GM19035 (cell line): ENCODE results near the gene CSRP3.
"Not testable (repeated sequence)": the region's sequence is repeated elsewhere in the genome, so short reads cannot be mapped to it uniquely, and the experiment has no call there.

Source experiments
- ATAC-seq: cut with Tn5 transposase; IDR thresholded peaks from one replicate; pipeline ENCODE4 v1.9.1; 2021; ENCODE audit not compliant: unreplicated experiment

The CSRP3 gene

DNA sequence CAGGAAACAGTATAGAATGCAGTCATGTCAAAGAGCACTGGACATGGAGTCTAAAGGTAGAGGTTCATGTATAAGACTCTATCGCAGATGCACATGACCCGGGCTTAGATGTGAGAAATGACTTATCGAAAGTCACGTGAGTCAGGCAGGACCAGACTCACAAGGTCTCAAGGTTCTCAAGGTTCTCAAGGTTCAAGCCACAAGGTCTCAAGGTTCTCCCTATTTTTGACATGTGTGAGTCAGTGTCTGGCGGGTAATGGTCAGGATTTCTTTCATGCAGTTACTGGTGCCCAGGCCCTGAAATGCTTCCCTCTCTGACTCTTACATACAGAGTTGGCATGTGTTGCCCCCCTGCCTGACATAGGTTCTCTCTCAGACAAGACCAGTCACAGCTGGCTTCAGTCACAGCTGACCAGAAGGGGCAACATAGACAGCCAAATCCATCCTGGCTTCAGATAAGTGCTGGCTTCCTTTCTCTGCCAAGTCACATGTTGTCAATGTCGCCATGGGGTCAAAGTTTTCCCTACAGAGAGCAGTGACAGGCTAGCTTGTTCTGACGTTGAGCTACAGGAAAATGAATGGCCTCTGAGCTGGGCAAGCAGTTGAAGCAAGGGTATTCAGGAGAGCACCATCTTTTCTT is 10.1 kb downstream of the CSRP3 start:
- ATAC-seq: no peak

DNA sequence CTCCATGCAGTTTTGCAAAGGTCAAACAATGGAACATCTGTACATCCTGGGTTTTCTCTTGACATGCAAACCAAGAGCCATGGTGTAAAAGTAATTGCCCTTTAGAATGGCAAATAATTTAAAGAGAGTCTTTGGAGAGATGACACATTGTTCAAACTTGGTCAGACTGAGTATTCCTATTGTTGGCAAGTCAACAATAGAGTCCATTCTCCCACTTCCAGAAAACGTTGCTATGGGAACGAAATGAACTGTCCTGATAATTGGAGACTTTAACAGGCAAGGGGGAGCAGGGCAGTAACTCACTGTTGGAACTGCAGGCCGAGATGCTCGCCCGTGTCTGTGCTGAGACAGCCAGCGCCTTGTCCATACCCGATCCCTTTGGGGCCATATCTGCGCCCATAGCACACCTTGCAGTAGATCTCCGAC is 13.9 kb downstream of the CSRP3 start:
- ATAC-seq: no peak

DNA sequence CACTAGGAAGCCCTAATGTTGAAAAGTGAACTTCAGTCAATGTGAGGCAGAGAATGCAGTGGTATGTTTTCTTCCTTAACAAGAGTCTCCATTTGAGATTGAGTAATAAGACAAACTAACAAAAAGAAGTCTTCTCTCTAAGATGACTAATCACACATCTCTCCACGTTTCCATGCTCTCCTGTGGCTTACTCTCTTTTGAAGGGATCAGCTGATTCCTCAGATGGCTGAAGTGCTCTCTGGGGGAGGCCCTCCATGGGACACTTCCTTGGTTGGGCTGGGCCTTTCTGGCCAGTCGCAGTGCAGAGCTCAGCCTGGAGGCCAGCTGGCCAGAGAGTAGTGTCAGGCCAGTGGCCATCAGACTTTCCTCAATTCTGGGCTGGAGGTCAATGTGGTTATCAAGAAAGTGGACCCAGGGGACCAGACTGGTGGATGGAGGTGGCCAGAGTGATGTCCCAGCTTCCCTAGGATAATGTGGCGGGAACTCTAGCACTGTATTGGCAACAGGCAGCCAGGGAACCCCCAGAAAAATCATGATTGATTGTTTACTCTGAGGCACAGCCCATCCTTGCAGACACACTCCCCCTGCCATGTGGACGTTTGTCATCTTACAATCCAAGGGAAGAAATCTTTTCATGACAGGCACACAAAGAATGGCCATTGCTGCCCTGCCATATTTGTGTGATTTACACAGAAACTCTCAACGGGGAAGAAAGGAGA is 14.5 kb downstream of the CSRP3 start:
- ATAC-seq: no peak

DNA sequence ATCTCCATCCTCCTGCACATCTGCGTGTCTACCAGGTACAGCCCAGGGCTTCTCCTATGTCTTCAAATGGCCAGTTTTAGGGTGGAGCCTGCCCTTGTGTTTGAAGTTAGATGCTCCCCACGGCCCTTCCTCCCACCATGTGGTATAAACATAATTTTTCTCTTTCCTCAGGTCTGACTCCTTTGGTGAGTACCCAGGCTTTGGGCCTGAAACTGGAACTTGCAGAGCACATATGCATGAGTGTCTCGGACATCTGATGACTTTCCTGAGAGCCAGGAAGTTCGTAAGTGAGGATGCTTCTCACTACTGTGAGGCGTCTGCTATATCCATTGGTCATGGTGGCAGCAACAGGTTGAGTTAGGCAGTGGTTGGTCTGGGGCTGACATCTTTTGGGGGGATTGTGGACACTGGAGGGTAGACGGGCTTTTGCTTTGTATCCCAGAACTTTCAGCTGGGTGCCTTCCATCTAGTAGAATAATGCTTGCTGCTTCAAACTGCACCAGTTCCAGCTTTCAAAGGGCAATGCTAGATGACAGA is 16.2 kb downstream of the CSRP3 start:
- ATAC-seq: no peak

DNA sequence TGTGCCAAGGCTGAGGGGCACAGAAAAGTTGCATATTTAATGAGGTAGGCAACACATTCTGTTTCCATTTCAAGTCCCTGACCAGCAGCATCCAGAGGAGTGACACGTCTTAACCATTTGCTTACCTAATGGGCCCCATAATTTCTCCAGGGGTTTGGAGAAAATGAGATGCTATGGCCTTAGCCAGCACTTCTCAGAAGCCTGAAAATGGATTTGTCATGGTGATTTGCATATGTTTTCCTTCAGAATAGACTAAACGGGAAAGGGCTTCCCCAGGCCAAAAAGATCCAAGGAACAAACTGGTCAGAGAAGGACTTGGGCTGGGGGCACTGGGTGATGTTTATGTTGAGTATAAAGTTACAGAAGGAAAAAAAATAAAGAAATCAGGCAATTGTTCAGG is 16.7 kb downstream of the CSRP3 start:
- ATAC-seq: no peak

DNA sequence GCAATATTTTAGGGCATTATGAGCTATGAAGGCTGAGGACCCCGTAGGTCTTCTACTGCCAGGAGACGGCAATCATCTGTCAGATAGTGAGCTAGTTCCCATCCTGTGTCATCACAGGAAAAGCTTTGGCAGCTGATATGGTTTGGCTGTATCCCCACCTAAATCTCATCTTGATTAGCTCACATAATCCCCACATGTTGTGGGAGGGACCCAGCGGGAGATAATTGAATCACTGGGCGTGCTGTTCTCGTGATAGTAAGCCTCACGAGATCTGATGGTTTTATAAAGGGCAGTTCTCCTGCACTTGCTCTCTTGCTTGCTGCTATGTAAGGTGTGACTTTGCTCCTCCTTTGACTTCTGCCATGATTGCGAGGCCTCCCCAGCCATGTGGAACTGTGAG is 18.1 kb downstream of the CSRP3 start:
- no peak for ATAC-seq

DNA sequence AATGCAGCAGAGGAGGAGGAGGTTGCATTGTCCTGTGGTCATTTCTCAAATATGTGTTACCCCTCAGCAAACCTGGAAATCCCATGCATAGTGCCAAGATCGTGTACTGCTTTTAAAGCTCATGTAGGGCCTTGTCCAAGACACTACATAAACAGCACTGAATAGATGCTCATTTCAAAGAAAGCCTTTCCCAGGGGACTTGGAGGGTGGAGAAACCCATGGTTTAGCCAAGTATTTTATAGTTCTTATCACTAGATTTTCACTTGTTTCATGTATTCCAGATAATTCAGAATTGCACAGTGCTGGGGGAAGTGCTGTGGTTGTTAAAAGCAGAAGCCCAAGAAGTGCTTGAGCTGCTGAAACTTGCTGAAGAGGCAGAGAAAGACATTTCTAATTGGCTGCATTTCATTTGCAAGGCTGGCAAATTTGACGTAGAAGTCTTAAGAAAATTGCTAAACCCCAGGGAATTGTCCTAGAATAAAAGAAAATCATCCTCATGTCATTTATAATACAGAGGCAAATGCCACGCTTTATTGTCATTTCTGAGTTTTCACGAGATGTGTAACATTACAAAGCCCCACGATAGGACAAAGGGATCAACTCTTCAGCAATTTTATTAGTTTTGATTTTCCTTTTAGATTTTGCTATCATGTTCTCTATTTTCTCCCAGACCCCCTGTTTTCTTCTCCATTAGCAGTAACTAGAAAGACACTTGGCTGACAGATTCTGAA is 20.1 kb downstream of the CSRP3 start:
- no peak for ATAC-seq

DNA sequence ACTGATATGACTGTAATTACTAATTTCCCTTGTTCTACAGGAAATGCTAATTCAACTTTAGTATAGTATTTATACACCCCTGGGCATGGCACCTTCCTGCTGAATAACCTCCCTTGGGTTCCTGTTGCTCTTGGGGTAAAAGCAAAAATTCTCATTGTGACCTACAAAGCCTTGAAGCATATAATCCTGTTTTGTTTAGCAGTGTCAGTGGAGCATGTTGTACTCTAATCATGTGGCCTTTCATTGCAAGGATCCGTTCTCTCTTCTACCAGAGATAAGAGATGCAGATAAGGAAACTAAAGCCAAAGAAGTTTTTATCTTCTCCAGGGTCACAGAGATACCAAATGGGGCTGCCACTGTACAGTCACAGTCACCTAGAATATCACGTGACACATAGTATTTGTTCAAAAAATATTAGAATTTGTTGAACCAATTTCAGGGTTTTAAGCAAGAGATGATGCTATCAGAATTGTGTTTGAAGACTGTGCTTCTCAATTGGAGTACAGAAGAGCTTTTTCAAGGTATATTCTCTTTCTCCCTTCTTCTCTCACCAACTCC is 25.1 kb downstream of the CSRP3 start:
- no peak for ATAC-seq

DNA sequence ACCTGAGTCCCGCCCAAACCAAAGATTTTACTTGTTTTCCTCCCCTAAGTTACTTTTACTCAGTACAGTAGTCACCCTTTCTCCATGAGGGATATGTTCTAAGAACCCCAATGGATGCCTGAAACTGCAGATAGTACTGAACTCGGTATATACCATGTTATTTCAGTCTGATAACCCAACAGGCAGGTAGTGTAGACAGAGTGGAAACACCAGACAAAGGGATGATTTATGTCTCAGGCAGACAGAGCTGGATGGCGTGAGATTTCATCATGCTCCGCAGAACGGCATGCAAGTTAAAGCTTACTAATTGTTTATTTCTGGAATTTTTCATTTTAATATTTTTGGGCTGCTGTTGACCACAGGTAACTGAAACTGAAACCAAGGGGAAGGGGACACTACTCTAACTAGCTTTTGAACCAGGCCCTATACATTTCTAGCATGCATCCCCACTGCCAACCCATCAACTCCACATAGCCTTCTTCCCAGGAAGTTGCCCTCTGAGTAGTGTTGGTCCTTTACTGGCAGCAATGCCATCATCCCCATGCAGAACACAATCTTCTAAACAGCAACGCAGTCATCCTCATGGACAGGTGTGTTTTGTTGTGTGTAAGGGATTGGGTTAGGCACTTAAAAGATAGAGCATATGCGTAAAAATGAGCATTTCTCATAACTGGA is 27.7 kb downstream of the CSRP3 start:
- no peak for ATAC-seq

DNA sequence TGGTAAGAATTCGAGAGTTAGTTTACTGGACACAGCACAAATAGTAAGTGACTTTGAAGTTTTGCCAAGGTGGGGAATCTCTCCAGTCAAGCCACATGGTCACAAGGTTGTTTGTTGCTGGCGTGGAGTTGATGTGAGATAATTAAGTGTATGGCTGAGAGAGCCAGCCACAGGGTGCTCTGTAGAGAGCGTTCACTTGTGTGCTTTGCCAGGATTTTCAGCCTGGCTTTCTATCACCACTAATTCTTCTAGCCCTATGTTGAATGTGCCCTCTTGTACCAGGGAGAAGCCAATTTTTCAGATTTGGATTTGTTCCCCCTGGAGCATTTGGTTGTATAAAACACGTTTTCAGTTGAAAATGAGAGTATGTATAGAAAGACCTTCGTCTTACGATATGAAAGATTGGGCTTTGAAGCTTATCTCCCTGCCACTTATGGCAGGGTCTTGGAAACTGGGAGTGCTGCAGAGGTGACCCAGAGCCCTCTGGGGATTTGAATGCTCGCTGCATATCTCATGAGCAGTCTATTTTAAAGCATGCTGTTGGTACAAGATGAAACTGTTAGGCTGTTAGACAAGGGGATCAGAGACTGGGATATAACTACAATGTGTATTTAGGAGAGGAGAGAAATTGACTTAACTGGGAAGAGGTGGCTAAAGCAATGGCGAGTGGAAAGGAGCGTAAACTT is 28.6 kb downstream of the CSRP3 start:
- no peak for ATAC-seq

DNA sequence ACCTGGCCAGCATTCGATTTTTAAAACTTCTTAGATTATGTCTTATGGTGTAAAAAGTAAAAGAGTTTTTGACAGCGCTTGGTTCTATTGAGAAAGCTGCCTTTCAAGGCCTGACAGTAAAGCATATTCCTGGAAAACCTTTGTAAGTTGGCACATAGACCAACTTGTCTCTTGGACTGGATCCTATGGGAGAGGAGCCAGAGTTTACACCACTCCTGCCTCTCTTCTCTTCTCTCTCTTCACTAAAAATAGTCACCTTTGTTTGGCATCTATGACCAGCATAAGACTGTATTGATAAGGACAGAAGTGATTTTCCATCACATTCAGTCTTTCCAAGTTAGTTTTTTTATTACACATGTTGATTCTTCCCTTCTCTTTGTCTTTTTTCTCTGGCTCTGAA is 33.7 kb downstream of the CSRP3 start:
- ATAC-seq: no peak

DNA sequence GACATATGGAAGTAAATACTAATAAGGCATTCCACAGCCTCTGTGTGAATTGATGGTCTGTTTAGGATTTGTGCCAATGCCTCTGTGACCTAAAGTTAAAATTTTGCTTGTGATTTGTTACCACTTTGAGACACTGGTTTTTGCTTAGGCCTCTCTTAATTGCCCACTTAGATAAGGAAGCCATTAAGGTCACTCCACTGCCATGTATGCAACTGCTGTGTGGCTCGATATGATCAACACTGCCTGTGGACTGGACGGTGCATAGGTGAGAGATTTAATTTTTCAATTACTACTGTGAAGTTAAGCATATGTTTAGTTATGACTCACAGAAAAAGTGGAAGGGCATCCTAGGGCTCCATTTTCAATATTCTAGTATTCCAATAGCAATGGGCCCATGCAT is 36.9 kb downstream of the CSRP3 start:
- ATAC-seq: no peak

DNA sequence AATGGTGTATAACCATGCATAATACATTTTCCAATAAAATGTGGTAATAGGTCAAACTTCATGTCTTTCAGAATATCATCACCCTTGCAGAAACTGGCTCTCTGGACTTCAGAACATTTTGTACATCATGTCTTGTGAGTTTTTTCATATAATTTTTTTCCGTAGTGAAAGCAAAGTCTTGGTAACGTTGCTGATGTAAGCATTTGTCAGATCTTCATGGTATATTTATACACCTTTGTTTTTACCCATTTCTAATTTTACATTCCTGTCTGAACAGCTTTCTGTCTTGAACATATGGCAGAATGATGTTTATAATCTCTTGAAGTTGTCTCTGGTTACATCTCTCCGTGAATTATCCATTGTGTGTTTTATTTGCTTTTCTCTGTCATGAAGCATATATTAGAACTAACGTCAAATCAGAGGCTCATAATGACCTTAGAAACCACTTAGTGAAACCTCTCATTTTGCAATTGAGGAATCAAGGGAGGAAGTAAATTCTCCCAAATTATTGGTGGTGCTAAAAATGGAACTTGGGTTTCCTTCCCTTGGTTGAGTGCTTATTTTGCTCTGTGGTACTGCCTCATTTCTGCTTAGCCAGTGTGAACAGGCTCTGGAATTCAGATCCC is 37.4 kb downstream of the CSRP3 start:
- no peak for ATAC-seq

DNA sequence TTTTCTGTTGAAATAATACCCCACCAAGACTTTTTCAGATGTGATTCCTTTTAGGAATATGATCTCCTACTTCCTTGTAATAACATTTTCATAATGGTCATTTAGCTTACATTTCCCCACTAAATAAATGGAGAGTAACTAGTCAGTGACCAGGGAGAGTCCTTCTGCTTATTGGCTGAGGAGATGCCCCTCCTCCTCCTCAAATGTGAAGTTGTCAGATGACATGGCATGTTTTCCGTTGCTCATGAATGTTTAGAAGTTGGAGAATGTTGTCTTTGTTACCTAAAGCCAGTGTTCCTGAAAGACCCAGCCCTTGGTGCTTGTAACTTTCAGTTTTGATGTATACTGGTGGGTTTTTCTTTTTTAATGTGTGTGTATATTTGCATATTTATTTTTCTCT is 38.2 kb downstream of the CSRP3 start:
- ATAC-seq: no peak

DNA sequence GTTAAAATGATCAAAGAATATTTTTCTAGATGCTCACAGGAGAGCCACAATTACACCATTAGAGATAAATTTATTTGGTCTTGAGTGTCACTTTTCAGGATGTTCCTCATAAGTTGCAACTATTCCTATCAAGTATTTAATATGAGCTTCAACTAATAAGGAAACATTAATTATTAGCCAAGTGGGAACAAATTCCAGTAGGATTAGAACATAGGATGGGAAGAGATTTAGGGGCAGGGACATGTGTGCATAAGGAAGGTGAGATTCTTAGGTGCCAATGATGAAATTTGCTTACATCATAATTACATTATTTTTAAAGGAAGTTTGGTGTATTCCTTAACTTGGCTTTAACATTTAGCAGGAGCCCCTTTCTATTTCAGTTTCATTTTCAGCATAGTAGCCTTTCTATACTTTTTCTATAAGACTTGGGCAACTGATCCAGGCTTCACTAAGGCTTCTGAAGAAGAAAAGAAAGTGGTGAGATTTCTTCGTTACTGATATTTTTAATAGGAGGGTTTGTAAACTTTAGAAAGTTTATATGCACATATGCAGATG is 38.8 kb downstream of the CSRP3 start:
- ATAC-seq: no peak

DNA sequence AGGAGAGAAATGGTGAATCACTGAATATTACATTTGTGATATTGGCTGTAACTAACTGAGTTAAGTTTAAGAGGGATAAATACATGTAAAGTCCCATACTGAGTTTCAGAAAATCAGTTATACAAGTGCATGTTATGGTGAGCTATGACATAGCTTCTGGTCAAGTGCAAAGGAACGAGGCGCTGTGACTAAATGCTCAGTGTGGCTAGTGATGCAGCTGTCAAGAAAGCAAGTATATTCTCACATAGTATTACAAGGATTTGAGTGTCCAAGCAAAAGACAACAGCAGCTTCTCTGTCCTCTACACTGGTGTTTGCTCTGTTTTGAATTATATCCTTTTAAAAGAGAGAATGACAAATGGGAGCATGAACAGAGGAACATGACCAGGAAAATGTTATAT is 40.1 kb downstream of the CSRP3 start:
- no peak for ATAC-seq

DNA sequence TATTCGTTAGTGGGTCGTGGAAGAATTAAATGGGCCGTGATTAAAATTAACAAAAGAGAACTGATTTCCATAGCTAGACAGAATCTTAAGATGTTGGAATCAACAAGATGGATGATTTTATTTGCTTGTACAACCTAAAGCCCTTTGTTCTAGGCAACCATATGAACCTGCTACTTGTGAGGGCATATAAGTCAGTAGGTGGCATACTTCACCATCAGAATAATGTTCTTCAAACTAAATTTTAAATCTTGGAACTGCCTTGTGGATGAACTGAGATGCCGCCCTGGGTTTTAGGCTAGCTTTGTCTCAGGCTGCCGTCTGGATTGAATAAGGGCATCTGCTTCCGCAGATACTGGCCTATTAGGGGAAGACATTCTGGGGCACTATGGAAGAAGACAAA is 40.9 kb downstream of the CSRP3 start:
- no peak for ATAC-seq

DNA sequence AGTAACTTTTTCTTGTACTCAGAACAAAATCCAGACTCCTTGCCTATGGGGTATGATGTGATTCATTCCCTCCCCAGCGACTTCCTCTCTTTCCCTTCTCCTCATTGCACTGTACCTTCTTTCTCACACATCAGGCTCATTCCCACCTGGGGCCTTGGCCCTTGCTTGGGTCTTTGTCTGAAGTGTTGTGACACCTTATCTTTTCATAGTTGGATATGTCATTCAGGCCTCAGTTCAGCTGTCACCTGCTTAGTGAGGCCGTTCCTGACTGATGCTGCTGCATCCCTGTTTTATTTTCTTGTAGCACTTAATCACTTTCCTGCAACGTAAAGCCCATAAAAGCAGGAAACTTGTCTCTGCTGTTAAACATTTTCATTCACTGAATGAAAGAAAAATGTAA is 44.9 kb downstream of the CSRP3 start:
- no peak for ATAC-seq

DNA sequence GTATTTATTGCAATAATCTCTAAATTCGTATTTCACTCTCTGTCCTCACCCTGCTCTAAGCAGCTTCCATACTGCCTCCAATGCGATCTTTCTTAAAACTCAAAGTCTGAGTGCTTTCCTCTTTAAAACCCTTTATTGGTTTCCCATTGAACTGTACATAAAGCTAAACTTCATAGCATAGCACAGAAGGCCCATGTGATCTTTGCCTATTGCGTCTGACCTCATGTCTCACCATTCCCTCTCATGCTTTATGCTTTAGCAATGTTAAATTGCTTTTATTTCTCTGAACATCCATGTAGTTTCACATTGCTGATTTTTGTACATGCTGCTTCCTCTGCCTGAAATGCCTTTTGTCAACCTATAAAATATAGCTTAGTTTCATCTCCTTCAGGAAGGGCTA is 56.5 kb downstream of the CSRP3 start:
- no peak for ATAC-seq

DNA sequence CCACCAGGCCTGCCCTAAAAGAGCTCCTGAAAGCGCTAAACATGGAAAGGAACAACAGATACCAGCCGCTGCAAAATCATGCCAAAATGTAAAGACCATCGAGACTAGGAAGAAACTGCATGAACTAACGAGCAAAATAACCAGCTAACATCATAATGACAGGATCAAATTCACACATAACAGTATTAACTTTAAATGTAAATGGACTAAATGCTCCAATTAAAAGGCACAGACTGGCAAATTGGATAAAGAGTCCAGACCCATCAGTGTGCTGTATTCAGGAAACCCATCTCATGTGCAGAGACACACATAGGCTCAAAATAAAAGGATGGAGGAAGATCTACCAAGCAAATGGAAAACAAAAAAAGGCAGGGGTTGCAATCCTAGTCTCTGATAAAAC is 64.9 kb downstream of the CSRP3 start:
- ATAC-seq: not testable (repeated sequence)
